Mucosa of descending colon (tissue), 3 donors: ENCODE measurements around the gene TIAM2. TPM values are rescaled to one million over a fixed set of nuclear protein-coding genes. Genes with fewer than 3 reads are reported as not detected.
A peak's percentile ranks its signal among the peaks of the same experiment; 100 is the strongest.

Experiments
- ATAC-seq: fragments of 200-7000 bp; cut with Tn5 transposase; one replicate; pipeline ENCODE4 v1.9.1; 2020; ENCODE audit warnings: mild to moderate bottlenecking, moderate library complexity
- DNase-seq, 3 donors: peaks; one replicate each; pipeline ENCODE4 v3.0.0-alpha.2; 2020
- H3K36me3 ChIP-seq: fragments of 200-600 bp; one replicate; pipeline ENCODE4 v1.8.0; 2021; ENCODE audit warnings: low read depth, mild to moderate bottlenecking
- H3K4me1 ChIP-seq: fragments of 200-600 bp; one replicate; pipeline ENCODE4 v1.8.0; 2021; ENCODE audit warnings: low read depth, mild to moderate bottlenecking
- H3K4me3 ChIP-seq: fragments of 200-600 bp; one replicate; pipeline ENCODE4 v1.8.0; 2021; ENCODE audit warnings: mild to moderate bottlenecking
- H3K9me3 ChIP-seq: fragments of 200-600 bp; one replicate; pipeline ENCODE4 v1.8.0; 2021; ENCODE audit warnings: mild to moderate bottlenecking
- intact Hi-C, 2 donors: fragments of 100-400 bp; cut with DNase I in 1 of 2; cut with micrococcal nuclease in 1 of 2; formaldehyde crosslinking; loops; one replicate each; pipeline versions ENCODE4 v1.11.0 to v1.11.1; 2022; cut with DNase I, micrococcal nuclease
- long read RNA-seq, 2 donors: library from polyadenylated mRNA; unstranded; transcript quantifications; one replicate each; pipeline ENCODE4 v2.0.0, GENCODE V29; 2019 to 2021
- total RNA-seq, 3 donors: library from RNA; stranded (reverse); fragmentation: NEBNext Ultra II Directional in 2 of 3; extraction: Animal tissue kit (Norgen Biotek cat#: 25700) in 2 of 3; gene quantifications; one replicate each; pipeline versions ENCODE4 v1.2.1 to v1.2.4, GENCODE V29; 2021 to 2023
- TF ChIP-seq, protein P1 (sequence below): fragments of 200-600 bp; IDR thresholded peaks from one replicate; pipeline ENCODE4 v1.8.0; 2022; ENCODE audit warnings: antibody characterized with exemption, mild to moderate bottlenecking
- donor health status: DM: no; HTN: no; CAD: no; lungs with moderate emphysema.
- donor health status: DM: no; HTN: no; CAD: no.
- donor health status: DM: no; HTN: yes; CAD: no.

TIAM2 gene
- 10 to 100 TPM in 1 of 3 donors, 1 to 10 TPM in 2; 4.2 to 12.2 (median 9.8) TPM for total RNA-seq
- long read RNA-seq, donor 1, partial matches to known transcripts, result 1 of 4 reads
- long read RNA-seq, donor 1, other reads (novel, unspliced or antisense), result 3 of 4 reads
- long read RNA-seq, donor 2, result 0 reads

GRCh38 chr6:154995254-154996015 lies at the start of gene TIAM2:
Gene TIAM2 (plus strand): TSS chr6:154995315. CDS start chr6:155129224, 133,909 bp downstream.
- Histone ChIP-seq H3K36me3 (no peaks in the 10 kb centered on the region), H3K4me3 (peak within 1 kb of the TSS; percentile 6), H3K9me3 (no peaks in the 10 kb centered on the region), H3K4me1 (peaks cover 6% of the 10 kb centered on the region)
- intact Hi-C loops, result no loop called here
- TF ChIP-seq, protein P1, sequence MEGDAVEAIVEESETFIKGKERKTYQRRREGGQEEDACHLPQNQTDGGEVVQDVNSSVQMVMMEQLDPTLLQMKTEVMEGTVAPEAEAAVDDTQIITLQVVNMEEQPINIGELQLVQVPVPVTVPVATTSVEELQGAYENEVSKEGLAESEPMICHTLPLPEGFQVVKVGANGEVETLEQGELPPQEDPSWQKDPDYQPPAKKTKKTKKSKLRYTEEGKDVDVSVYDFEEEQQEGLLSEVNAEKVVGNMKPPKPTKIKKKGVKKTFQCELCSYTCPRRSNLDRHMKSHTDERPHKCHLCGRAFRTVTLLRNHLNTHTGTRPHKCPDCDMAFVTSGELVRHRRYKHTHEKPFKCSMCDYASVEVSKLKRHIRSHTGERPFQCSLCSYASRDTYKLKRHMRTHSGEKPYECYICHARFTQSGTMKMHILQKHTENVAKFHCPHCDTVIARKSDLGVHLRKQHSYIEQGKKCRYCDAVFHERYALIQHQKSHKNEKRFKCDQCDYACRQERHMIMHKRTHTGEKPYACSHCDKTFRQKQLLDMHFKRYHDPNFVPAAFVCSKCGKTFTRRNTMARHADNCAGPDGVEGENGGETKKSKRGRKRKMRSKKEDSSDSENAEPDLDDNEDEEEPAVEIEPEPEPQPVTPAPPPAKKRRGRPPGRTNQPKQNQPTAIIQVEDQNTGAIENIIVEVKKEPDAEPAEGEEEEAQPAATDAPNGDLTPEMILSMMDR, result no peak
- ATAC-seq (peak; percentile 60), DNase-seq (peak in 2 of 3 donors; percentile 20 to 36)

- no peak overlapping the region for H3K4me3 ChIP-seq
- H3K4me1 ChIP-seq, result no peaks in the 10 kb centered on the region
- no peaks in the 10 kb centered on the region for H3K9me3 ChIP-seq
- ATAC-seq (no peak), DNase-seq (no peak)
- H3K36me3 ChIP-seq, result no peaks in the 10 kb centered on the region
- intact Hi-C loops, result no loop called here
- TF ChIP-seq, protein P1, result no peak
Measured at GRCh38 chr6:154950979-154951344, 44.2 kb upstream of the TIAM2 start.

GRCh38 chr6:154951345-154952200 lies 43.5 kb upstream of the TIAM2 start:
- Histone ChIP-seq H3K36me3 (no peaks in the 10 kb centered on the region), H3K4me3 (no peak overlapping the region), H3K4me1 (no peaks in the 10 kb centered on the region), H3K9me3 (no peaks in the 10 kb centered on the region)
- DNase-seq, result no peak
- TF ChIP-seq, protein P1, result no peak
- intact Hi-C loops, result no loop called here
- peak; percentile 32 for ATAC-seq

DNA sequence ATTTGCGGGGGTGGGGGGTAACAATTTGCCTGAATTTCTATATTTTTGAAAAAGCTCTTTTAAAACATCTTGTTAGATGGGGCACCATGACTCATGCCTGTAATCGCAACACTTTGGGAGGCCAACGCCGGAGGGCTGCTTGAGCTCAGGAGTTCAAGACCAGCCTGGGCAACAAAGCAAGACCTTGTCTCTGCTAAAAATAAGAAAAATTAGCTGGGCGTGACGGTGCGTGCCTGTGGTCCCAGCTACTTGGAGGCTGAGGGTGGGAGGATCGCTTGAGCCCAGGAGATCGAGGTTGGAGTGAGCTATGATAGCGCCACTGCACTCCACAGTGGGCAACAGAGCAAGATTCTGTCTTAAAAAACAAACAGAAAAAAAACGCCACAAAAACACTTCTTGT lies 41.5 kb upstream of the TIAM2 start:
- Histone ChIP-seq H3K36me3 (no peaks in the 10 kb centered on the region), H3K4me3 (no peak overlapping the region), H3K9me3 (no peaks in the 10 kb centered on the region), H3K4me1 (no peaks in the 10 kb centered on the region)
- ATAC-seq (no peak), DNase-seq (no peak)
- intact Hi-C loops, result no loop called here
- TF ChIP-seq, protein P1, result no peak

- H3K9me3 ChIP-seq, result no peaks in the 10 kb centered on the region
Measured at GRCh38 chr6:154954347-154954746, 40.8 kb upstream of the TIAM2 start.

More at GRCh38 chr6:154954347-154954746, 40.8 kb upstream of the TIAM2 start:
- ATAC-seq, result no peak
- Histone ChIP-seq H3K4me1 (no peaks in the 10 kb centered on the region), H3K36me3 (no peaks in the 10 kb centered on the region), H3K4me3 (no peak overlapping the region)
- DNase-seq, result no peak
- intact Hi-C loops, result no loop called here
- TF ChIP-seq, protein P1, result no peak
